GM21529 (cell line): ENCODE data around the gene KMT2E.

Experiments used
- ATAC-seq: cut with Tn5 transposase; IDR thresholded peaks from one replicate; pipeline ENCODE4 v1.9.1; 2021; ENCODE audit not compliant: unreplicated experiment

KMT2E gene

DNA sequence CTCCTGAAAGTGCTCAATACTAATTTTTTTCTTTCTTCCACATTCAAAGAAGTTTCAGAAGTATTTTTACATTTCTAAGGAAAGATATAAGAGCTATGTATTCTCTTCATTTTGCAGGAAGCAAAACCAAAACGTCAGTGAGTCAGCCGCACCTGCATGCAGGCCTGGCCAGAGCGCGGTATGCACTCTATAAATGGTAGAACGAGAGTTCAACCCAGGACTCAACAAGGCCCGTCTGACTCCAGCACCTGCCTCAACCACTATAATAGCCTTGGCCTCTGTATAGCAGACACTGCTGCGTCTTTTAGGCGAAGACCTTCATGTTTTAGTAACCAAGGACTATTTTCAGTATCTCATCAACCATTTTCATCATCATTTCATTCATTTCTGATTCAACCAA is 113.2 kb downstream of the KMT2E start:
- no peak for ATAC-seq

DNA sequence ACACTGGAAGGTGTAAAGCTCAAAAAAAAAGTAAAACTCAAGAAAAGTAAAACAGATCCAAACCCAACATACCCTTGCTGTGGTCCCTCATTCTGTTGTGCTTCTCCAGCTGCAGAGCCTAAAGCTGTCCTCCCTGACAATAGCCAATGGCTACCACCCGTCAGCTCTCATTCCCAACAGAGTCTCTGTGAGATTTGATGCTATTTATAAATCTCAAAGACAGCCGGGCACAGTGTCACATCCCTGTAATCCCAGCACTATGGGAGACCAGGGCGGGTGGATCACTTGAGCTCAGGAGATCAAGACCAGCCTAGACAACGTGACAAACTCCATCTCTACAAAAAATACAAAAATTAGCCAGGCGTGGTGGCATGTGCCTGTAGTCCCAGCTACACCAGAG is 116.0 kb downstream of the KMT2E start:
- no peak for ATAC-seq

DNA sequence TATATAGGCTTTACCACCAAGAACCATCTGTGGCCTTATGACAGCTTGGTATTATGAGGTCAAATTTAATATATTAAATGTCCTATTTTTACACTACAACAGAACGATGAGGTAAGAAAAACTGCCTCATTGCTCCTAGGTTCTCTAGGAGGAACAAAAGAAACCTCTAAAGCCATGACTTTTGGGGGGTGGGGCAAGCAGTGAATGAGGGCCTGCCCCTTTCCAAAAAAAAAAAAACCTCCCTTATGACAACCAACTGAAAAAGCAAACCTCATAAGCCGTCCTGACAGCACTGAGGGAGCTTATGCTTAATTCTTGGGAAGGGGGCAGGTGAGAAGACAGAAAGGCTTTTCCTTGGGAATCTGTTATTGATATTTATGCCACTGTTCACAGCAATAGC is 116.6 kb downstream of the KMT2E start:
- ATAC-seq = no peak

DNA sequence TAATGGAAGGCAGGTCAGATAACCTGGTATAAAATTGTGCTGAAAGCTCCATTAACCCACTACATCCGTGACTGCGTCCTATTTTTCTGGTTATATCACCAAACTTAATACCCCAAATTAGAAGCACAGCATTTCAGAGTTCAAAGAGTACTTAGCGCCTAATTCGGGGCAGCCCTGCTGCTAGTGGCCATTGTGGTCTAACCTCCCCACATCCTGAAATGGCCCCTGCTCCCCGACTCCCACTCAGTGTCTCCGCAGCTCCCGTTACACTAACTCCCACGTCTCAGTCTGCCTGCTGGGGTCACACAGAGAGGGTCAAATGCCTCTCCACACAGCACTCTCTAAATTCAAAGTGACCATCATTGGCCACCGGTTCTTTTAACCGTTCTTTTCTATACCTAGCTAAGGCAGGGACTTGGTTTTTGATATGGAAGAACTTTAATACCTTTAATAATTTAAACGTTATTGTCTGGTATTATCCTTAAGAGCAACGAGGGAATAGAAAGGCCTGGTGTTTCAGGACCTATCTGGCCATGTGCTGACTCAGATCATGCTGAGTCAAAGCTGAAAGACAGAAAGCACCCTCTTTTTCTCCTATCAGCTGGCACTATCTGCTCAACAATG is 117.1 kb downstream of the KMT2E start:
- ATAC-seq = peak; percentile 85

DNA sequence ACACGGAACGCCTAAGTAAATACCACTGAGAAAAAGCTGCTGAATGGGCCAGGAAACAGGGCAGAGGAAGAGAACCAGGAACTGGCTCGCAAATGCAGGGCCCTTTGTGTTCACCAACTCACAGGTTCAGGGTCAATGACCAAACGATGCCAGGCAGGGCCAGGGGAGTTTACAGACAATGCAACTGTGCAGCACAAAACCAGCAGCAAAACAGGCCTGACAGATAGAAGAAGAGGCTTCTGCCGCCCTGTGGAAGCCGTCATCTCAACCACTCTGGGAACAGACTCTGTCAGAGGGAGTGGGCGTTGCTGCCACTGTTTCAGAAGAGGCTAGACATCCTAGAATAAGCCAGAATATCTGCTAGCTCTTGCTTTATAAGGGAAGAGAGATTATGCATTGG is 117.9 kb downstream of the KMT2E start:
- ATAC-seq = no peak

DNA sequence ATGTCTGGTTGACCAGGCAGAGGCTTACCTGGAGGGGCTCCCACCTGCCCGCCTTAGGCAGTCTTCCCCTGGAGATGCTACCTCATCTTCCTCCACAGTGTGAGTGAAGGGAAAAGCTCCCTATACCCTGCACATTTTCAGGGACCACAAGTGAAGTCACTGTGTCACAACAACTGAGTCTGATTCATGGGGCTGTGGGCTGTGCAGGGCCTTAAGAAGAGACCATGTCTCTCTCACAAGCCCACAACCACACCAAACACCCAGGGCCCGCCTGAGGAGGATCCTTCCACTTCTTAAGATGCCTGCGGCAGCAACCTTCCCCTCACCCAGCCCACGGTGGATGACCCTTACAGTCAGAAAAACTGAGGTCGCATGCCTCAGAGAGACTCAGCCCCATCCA is 118.3 kb downstream of the KMT2E start:
- no peak for ATAC-seq

DNA sequence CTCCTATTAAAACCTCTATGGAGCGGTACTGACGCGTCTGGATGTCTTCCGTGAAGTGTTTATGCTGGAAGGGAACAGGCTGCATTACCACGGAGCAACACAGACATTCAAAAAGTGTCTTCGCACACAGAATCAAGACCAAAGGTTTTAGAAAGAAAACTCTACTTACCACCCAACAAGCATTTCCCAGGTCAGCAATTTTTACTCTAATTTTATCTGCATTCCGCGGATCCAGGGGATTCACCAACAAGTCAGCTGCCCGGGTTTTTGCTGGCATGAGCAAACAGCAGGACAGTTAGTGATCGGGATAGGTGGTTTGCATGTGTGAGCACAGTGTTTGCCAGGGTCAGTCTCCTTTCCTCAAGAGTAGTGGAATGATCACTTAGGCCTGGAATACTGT is 118.8 kb downstream of the KMT2E start:
- no peak for ATAC-seq

DNA sequence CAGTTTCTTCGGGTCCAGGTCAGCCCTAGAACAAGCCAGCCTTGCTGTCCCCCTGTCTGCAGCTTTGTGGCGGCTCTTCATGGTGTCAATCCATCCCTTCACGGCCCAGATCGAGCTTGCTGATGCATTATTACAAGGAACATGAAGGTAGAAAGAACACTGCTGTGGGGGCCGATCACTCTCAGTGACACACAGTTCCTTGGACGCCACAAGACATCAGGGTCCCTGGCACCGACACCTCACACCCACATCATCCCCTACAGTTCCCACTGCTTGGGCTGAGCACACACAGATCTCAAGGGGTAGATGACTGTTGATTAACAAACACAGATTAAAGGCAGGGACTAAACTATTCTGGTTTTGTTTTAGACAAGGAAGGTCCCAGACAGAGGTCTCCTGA is 119.4 kb downstream of the KMT2E start:
- no peak for ATAC-seq

DNA sequence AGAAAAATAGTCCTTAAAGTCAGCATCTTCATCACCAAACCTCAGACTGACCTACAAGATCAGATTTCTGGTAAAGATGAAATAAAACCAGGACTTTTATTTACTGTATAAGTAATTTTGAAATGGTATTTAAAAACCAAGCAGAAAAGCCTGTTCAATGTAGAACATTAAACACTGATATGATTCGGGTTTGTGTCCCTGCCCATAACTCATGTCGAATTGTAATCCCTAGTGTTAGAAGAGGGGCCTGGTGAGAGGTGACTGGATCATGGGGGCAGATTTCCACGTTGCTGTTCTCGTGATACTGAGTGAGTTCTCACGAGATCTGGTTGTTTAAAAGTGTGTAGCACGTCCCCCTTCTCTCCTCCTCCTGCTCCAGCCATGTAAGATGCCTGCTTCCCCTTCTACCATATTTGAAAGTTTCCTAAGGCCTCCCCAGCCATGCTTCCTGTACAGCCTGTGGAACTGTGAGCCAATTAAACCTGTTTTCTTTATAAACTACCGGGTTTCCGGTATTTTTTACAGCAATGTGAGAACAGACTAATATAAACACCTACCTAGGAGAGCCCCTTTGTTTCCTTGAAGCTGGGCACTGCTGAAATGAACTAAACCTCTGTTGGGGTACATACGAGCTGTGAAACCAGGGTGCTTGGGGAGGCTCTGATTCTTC is 120.1 kb downstream of the KMT2E start:
- ATAC-seq = no peak

DNA sequence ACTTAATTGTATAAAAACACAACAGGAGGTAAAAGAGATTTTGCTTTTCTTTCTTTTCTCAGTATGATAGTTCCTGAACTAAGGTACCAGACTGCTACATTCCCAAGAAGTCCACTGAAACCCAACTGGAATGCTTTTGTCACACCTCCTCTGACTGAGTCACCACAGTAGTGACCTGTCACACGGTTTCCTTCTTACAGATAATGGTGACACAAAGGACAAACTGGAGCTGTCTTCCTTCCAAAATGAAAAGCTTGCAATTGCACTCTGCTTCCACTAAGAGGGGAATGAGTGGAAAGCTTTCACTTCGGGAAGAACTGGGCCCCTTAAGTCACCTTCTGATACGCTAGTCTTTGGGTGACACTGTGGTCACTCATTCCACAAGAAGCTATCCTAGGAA is 122.2 kb downstream of the KMT2E start:
- ATAC-seq = no peak

DNA sequence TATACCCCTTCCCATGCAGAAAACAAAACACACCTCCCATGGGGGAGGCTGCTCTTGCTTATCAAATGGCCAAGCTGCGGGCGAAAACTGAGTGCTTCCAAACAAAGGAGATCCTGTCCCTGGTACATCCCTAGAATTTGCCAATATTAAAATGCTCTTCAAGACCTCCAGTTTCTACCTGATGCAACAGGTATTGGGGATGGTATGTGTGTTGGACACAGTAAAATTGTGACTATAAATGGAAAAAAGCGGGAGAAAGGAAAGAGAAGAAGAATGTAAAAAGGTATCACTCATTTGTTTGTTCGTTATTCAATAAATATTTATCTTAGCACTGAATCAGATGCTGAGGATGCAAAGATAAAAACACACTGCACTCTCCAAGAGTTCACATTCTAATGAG is 123.9 kb downstream of the KMT2E start:
- no peak for ATAC-seq

DNA sequence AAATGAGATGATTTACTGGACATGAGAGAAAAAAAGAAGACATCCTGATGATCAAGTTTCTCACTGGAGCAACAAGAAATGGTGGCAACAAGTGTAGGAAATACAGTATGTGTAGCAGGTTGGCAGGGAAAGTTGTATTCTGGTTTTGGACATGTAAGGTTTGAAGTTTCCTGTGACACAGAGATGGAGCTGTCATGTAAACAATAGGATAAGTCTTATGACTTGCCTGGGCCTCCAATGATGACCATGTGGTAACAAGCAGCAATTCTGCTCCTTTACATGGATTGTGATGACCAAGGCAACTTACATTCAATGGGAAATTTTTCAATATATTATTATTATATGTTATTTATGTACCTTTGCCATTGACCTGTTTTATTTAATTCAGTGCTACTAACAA is 125.4 kb downstream of the KMT2E start:
- ATAC-seq = no peak

DNA sequence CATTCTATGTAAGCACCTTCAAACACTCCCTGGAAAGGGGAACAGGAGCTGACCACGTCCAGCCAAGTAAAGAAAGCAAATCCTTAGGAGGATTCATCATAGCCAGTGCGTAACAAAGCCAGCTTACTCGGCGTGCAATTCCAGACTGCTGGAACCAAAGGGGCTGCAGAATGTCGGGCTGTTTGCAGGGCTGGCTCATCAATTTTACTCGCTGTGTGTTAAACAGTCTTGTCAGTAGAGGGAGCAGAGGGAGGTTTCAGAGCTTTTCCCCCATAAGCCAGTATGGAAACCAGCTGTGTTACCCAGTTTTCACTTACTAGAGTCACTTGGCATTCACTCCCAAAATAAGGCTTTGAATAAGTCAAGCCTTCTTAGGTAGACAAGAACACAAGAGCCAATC is 127.1 kb downstream of the KMT2E start:
- no peak for ATAC-seq

DNA sequence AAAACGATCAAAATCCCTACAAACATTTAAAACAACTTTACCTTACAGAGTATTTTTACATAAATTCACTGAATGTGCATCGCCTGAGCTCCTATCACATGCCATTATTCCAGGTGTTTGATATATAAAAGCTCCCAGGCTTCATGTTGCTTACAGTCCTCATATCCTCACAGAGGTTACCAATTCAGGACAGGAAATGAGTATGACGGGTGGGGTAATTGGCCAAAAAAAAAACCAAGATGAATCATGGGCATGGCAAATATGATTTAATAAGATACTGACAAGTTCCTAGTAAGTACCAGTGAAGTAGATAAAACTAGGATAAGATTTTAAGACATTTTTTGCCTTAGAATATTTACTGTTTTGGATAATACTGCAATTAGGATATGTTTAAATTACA is 135.8 kb downstream of the KMT2E start:
- no peak for ATAC-seq

DNA sequence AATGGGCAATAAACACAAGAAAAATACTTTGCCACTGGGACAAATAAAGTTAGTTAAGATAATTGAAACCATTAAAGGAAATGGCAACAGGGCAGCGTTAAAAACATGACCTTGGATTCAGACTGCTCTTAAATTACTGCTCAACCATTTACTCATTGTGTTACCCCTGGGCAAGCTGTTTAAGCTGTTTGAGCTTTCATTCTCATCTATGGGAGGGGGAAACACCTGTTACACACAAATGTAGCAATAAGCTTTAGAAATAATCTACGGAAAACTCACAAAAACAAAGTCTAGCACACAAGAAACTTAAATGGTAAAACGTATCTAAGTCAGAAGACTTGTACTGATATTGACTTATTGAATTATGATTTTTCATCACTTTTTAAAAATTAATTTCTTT is 137.1 kb downstream of the KMT2E start:
- no peak for ATAC-seq

DNA sequence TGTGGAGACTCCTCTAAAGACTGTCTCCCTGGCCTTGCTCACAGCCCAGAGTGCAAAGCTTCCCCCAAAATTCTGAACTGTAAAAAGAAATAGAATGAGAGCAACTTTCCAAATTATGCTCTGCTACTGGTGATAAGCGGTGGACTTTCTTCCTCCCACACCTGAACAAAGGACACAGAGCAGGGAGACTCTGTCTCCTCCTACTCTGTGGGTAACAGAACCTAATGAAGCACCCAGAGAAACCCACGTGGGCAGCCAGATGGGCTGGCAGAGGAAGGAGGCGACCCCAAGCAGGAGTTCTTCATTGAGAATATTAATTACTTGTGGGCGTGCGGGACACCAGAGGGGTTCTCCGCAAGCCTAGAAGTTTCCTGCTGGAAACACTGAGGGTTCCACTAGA is 139.5 kb downstream of the KMT2E start:
- no peak for ATAC-seq

DNA sequence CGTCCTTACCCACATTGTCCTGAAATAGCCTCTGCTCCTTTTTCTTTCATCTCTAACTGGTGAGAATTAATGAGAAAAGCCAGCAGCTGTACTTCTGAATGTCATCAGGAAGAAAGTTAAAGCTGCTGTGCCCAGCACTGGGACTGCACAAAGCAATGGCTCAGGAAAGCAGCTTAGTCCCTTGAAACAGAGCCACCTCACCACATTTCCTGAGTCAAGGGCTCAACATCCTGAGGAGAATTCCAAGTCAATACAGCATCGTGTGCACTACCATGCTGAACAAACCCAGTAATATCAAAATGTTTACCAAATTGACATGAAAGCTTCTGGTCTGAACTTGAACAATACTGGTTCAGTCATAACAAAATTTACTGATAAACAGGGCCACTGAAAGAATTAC is 140.1 kb downstream of the KMT2E start:
- ATAC-seq = no peak

DNA sequence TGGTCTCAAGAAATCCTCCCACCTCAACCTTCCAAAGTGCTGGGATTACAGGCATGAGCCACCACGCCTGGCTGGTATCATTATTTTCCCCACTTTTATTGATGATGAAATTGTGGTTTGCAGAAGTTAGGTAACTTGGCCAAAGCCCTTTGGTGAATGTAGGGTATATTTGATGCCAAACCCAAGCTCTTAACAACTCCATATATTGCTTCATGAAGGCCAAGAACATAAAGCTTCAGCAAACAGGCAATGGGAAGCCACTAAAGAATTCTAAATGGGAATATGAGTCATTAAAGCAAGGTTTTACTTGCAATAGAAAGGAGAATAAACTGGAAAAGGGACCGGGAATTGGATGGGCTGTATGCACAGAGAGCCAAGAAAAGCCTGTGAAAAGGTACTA is 142.7 kb downstream of the KMT2E start:
- ATAC-seq = no peak

DNA sequence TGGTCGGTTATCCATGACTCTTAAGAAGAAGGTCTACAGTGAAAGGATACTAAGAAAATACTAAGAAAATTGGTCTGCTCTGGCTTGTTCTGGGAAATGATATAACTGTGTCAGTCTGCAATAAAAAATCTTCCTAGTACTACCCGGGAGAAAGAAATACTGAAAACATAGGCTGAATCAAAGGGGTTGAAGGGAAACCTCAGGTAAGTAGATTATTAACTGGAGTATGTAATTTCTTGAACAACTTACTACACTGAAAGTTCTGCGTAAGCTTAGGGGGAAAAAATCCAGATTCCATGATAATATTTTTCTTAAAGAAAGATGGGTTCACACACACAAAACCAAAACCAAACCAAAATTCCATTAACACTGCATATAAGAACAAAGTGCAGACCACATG is 143.3 kb downstream of the KMT2E start:
- ATAC-seq = no peak

DNA sequence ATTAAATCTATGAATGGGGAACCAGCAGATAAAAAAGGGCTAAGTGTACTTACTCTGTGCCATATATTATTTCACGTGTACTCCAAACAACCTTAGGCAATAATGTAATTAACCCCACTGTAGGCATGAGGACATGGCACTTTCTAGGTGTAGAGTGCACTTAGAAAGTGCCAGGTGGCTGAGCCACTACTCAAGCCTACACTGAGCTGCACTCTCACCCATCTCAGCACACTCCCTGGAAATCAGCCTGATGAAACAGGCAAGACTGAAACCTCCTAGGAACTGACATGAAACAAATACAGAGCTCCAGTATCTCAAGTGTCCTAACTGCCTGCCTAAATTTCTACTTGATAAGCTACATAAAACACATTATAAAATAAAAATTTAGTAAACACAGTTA is 147.4 kb downstream of the KMT2E start:
- no peak for ATAC-seq
